ENCODE measurements around the gene EIF4G3.
"Not testable (repeated sequence)": the region's sequence is repeated elsewhere in the genome, so short reads cannot be mapped to it uniquely, and the experiment has no call there.

Gene EIF4G3

DNA sequence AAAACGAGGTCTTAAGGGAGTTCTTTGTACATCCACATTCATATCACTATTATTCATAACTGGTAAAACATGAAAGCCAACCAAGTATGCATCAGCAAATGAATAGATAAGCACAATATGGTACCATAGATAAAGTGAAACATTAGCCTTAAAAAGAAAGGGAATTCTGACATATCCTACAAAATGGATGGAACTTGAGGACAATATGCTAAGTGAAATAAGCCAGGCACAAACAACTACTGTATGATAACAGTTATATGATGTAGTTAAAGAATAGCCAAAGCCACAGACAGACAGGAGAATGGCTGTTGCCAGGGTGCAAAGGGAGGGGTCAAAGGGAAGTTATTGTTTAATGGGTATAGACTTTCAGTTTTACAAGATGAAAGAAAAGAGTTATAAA is 148.9 kb downstream of the EIF4G3 start:
- no peak for DNase-seq

DNA sequence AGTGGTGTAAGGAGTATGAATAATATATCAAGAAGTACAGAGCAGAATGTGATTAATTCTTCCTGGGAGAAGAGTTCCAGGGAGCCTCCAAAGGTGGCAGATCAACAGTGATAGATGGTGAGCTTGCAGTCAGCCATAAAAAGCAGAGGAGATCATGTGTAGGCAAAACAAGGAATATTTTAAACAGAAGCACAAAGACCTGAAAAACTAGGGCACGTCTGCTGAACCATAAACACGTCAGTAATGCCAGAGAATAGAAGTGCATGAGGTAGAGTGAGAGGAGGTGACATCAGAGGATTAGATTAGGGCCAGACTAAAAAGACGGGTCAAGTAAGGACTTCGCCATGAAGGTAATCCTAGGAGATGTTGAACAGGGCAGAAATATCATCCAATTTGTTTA is 151.8 kb downstream of the EIF4G3 start:
- no peak for DNase-seq

DNA sequence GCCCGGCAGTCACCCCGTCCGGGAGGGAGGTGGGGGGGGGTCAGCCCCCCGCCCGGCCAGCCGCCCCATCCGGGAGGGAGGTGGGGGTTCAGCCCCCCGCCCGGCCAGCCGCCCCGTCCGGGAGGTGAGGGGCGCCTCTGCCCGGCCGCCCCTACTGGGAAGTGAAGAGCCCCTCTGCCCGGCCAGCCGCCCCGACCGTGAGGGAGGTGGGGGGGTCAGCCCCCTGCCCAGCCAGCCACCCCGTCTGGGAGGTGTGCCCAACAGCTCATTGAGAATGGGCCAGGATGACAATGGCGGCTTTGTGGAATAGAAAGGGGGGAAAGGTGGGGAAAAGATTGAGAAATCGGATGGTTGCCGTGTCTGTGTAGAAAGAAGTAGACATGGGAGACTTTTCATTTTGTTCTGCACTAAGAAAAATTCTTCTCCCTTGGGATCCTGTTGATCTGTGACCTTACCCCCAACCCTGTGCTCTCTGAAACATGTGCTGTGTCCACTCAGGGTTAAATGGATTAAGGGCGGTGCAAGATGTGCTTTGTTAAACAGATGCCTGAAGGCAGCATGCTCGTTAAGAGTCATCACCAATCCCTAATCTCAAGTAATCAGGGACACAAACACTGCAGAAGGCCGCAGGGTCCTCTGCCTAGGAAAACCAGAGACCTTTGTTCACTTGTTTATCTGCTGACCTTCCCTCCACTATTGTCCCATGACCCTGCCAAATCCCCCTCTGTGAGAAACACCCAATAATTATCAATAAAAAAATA is 152.4 kb downstream of the EIF4G3 start:
- not testable (repeated sequence) for DNase-seq

DNA sequence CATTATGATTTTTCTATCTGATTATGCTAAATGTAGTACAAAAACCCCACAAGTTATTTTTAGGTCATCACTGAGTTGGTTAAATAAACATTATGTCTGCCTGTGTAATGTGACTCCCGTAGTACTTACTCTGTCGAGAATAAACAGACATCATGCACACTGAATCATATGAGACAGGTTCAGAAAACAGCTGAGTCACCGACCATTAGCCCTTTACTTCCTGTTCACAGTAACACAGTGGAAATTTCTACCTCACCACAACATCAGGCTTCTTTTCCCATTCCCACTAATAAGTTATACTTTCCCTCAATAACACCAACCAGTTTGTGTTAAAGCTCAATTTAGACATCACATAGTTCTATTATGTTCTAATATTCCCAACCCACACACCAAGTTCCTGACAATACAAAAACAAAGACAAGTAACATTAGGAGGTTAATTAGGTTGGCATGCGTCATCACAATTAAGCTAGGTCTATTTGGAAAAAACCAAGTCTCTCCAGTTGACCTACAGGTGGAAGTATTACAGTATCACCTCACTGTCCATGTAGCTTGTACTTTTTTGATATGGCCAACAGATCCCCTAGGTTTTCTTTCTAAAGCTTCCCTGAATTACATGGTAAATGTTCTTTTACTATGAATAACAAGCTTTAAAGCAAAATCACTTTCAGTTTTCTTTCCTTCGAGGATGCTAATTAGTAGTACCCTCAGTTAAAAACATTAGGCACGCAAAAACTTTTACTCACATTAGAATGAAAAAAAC is 154.2 kb downstream of the EIF4G3 start:
- no peak for DNase-seq

DNA sequence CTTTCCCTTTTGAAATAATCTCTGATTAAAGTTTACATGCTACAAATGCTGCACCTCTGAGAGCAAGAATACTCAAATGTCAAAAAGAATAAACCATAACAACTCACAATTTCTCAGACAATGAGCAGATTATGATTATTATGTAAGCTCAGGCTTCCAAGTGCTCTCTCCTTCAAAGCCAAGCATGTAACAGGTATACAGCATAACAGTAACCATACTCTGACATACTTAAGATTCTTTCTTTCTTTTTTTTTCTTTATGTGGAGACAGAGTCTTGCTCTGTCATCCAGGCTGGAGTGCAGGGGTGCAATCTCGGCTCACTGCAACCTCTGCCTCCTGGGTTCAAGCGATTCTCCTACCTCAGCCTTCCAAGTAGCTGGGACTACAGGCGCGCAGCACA is 155.4 kb downstream of the EIF4G3 start:
- DNase-seq: no peak

DNA sequence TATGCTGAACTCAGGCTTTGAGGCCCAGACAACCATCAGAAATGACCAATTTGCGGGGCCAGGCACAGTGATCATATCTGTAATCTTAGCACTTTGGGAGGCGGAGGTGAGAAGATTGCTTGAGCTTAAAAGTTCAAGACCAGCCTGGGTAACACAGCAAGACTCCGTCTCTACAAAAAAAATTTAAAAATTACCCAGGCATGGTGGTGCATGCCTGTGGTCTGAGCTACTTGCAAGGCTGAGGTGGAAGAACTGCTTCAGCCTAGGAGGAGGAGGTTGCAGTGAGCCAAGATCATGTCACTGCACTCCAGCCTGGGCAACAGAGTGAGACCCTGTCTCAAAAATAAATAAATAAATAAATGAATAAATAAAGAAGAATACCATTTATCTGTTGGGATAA is 156.5 kb downstream of the EIF4G3 start:
- no peak for DNase-seq

DNA sequence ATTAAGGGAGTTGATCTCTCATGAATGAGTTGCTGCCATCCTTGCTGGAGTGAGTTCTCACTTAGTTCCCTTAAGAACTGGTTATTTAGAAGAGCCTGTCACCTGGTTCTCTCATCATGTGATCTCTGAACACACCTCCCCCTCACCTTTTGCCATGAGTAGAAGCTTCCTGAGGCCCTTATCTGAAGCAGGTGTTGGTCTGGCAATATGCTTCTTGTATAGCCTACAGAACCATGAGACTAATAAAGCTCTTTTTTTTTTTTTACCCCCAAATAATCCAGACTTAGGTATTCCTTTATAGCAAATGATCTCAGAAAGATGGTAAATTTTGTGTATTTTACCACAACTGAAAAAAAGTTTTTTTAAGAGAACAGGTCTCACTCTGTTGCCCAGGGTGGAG is 158.0 kb downstream of the EIF4G3 start:
- DNase-seq: no peak

DNA sequence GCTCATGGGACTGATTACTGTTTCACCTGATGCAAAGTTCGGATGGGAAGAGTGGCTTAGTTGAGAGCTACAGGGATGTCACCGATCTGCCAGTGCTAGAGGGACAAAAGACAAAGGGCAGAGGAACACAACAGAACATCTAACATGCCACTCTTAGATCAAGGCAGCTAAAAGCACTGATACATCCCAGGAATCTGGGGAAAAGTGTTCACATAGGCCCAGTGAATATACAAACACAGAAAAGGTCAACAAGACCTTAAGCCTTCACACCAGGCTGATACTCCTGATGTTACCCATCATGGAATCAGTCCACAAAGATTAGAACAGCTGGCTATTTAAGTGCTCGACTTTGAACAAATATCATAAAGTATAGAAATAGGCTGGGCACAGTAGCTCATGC is 163.2 kb downstream of the EIF4G3 start:
- no peak for DNase-seq

DNA sequence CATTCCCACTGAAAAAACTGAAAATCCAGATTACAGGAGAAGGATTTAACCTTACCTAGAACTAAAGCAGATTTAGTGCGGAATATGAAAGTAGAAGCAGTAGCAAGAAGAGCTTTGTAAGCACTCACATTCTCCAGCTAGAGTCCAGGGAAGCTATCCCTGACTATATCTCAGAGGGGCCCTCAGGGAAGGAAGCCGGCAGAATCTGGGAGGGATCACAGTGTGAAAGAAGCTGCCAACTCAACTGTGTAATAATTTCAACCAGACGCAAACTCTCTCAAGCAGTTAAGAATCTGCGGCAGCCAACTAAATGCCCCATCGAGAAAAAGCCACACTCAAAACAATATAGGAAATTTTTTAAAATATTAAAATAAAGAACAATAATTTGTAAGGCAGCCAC is 163.8 kb downstream of the EIF4G3 start:
- DNase-seq: no peak

DNA sequence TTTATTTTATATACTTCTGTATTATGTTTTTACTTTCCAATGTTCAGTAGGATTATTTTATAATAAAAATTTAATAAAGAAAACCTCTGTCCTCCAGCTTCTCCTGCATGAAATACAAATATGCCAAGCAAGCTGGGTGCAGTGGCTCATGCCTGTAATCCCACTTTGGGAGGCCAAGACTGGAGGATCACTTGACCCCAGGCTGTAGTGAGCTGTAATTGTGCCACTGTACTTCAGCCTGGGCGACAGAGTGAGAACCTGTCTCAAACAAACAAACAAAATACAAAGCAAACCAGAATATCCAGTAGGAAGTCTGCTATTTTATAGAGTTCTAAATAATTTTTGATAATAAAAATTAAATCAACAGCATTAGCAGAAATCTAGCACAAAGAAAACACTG is 168.8 kb downstream of the EIF4G3 start:
- no peak for DNase-seq

DNA sequence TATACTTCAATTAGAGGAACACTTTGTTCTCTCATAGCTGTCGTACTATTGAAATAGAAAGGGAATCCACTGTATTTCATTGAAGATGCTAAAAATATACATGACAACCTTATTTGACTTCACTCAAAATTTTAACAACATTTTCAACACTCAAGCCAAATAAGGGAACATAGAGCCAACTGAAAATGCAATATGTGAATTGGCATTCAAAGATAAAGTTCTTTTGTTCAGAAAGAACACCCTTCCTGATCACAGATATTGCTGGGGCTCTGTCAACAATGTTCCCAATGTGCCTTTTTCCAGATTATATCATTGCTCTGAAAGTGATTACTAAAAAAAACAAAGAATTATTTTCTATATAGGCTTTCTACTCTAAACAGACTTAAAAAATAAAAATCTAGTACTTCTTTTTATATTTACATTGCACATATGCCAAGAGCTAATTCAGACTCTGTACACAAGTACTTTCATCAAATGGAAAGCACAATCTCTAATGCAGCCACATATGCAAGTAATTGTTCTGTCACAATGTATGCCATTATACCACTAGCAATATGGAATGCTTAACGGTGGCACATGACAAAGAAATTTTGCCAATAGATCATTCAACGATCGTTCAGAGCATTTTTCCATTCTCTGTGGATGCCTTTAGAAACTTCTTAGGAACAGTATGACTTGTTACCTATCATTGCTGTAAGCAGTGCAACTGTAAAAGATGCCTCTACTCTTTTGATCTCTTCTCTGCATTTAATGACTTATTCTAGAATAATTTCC is 171.0 kb downstream of the EIF4G3 start:
- DNase-seq: no peak

DNA sequence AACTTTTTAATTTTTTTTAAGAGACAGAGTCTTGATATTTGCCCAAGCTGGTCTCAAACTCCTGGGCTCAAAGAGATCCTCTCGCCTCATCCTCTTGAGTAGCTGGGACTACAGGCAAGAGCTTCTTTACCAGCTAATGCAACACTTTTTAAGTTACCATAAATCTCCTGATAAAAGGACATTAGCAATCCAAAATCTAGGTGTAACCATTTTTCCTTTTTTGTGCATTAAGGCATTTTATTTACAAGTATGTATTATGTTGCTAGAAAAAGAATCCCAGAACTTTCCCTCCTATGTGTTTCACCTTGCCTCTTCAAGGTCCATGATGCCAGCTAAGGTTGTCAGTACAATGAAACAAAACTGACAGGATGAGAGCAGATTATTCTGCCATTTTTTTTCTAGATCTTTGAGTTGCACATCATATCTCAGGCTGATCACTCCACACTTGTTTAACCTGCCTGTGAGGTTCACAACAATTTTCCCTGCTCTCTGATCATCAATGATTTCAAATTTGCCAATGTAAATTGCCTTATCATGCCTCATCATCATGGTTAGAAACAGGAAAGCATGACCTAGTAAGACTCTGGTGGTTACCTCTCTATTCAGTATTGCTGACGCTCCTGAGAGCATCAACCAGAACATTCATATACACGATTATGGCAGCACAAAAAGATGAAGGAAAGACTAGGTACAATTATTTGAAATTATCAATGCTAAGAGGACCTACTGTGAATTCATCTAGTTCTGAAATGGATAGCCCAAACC is 173.2 kb downstream of the EIF4G3 start:
- no peak for DNase-seq

DNA sequence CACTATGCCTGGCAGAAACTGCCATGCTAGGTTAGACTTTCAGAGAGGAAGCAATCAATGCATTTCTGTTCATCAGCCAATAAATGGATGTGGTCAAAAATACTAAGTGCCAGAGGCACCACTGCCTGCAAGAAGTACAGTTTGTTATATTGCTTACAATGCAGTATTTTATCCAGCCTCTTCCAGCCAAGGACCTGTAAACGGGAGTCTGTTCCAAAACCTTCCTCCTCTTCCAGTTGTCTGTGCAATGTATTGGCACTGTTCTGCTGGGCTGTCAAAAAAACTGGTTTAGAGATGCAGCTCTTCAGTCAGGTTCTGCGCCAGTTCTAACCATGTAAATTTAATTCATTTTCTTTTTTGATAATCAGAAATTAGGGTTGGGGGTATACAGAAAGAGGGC is 175.7 kb downstream of the EIF4G3 start:
- DNase-seq: no peak

DNA sequence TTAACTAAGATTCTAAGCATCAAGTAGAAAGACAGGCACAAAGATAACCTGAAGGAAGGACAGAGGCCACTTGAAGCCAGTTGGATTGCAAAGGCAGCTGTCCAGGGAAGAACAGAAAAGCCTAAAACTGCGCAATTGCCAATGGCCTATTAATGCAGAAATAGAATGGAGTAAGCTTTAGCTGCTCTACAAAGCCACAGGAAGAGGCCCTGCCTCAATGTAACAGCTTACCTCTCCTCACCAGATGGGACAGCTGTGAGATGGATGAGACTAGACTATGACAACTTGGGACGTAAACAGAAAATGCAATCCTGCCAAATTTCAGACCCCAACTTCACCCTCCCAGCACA is 176.5 kb downstream of the EIF4G3 start:
- DNase-seq: no peak

DNA sequence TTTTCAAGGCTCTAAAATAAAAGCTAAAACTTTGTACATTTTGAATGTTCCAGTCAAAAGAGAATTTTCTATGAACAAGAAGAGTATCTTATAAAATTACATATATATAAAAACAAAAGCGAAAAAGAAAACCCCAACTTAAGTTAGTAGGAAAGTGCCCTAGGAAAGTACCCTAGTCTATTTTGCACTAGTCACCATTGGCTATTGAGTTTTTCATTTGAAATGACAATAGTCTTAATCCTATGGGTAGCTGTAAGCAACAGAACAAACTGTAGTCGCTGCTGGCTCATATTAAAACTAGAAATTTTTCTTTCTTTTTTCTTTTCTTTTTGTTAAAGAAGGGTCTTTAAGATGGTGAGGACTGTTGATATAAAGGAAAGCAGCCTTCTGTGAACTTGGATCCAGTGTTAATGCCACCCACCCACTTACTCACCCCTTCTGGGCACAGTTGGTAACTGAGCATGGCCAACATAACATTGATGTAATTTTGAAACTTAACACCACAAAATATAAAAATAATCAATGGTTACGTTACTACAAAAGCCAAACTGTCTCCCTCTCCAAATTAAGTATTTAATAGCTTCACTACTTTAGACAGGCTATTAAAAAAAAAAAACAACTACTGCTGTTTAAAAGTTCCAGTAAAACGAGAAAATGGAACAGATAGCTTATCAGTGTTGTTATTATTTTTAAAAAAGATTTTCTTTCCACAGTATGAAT is 177.0 kb downstream of the EIF4G3 start:
- no peak for DNase-seq

DNA sequence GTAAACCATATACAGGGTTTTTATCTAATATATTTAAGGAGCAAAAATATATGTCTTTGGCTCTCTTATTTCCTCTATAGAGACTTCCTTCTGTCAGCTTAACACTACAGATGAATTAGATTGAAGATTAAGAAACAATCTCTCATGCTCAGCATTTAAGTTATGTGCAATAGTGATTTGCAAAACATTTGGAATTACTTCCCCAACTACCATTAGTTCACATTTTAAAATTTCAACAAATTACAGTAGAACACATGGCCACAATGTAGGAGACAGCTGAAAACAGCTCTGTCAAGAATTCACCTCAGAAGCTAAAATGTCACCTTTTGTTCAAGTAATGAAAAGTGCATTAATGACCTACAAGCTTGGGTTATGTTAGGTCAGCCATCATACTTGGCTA is 177.9 kb downstream of the EIF4G3 start:
- no peak for DNase-seq

DNA sequence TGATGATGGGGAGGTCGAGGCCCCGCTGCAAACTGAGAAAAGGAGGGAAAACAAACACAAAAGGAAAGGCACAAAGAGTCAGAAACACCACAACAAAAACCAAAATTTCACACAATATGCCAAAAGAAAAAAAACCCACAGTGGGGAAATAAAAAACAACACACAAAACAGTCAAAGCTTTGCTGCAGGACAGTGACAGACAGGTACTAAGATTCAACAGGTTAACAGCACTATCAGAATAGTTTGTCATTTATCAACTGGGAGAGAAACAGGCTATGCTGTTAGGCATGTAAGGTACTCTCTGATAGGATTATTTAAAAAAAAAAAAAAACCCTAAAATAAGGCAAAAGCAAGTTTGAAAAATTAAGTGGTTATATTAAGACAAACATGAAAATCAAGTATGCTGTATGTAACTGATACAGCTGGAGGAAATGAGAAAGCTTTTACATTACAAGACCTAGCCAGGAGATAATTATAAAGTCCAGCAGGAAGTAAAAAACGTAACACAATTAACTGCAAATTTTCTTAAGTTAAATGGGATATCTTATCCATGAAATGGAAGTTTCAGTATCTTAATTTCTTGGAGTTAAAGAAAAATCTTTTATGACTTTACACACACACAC is 179.0 kb downstream of the EIF4G3 start:
- DNase-seq: no peak

DNA sequence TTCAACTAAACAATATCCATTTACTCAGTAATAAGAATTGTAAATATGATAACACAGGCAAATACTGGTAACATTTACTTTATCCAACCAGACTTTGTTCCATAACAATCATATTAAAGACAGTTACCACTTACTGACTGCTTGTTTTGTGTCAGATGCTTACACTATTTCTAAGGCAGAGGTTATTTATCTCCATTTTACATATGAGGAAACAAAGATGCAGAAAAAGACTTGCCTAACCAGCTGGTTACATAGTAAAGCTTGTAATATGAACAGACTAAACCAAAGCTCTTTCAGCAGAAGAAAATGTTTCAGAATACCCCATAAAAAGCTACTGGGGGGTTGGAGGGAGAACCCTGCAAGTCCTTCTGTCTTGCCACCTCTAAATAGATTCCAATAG is 180.1 kb downstream of the EIF4G3 start:
- DNase-seq: no peak

DNA sequence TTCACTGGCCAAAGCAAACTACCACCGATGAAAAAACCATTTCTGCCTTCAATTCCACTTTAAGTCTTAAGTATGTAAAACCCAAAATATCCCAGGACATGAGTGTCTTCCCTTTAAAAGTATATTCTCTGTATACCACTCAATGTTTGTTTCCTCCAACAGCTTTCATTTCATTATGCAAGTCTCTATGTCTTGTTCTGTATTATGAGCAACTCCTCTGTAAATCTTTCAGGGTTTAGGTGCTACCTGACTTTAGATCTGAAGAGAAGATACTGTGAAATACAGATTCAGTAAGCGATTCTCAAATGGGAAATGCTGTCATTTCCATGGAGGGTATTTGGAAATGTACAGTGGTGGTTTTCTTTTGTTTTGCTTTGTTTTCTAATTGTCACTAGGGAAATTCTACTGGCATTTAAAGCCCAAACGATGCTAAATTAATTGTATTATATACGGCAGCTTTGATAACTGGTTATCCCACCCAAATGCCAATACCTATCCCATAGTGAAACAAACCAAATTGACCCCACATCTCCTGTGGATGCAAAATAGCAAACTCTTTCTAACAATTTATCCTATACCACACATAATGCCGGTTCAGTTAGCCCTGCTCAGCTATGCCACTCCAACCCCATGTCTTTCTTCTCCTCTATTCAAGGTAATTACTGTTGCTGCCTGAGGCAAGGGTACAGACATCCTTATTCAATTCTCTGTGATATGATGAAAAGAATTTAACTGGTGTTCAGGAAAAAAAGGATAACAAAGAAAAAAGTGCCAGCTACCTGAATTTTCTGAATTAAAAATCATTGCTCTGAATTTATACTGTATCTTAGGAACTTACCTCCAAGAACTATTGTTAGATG is 182.8 kb downstream of the EIF4G3 start:
- no peak for DNase-seq

DNA sequence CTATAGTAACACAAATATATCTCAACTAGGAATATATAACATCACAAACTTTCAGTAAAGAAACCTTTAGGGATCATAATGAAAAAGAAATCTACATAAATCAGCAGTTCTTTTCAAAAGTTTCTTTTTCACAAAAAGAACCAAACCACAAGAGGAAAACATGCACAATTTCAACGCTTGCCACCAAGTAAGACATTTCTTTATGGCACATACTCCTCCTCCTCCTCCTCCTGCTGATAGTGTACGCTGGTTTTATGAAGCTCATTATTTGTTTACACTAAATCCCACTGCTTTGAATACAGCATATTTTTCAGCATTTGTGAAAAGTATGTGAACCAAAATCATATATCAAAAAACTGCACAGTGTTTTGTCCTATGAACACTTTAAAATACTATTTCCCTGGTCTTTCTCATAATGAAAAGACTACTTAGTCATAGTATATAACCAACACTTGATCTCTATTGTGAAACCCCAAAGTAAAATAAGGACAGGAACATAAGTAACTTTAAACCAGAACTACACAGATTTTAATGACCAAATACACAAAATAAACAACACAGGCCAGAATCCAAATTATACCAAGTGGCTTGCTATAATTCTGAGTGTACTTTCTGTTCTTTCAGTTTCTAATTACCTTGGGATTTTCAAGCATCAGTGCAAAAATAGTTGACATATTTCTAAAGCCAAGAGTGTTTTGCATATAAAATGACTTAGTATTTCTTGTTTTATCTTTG is 184.2 kb downstream of the EIF4G3 start:
- DNase-seq: no peak

Measured in activated T-cell treated with anti-CD3 and anti-CD28 coated beads, Interleukin-2, amount 50 U/mL, for 48 hours (primary cell).